Measurements from ENCODE around the gene COL16A1.

DNA sequence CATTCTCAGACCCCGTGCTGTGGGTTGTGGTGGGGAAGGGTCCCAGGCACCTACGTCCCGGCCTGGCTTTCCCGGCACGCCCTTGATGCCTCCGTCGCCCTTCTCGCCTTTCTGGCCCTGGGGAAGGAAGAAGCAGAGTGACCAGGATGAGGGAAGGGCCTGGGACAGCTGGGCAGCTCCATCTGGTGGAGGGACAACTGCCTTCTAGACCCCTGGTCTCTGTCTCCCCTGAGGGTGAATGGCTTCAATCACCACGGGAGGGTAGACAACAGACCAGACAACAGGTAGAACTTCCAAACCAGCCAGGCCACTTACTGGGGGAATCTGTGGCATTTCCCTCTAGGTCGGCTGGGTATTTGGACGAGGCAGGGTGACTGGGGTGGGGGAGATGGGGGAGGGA is 11.9 kb downstream of the COL16A1 start:
- TF ChIP-seq POLR2A (IDR thresholded peaks at IDR 0.05; ENCODE audit: low read depth, low read length) (no peak), TAF1 (IDR thresholded peaks at IDR 0.05; ENCODE audit: low read depth, low read length) (no peak), POU2F2 (IDR thresholded peaks at IDR 0.05; ENCODE audit: low read depth, low read length) (no peak)

Data from GM12891 (cell line).